ENCODE data around the gene MAPK8.

Gene MAPK8

GRCh38 chr10:48449501-48450232 is 143.2 kb downstream of the MAPK8 start:
- H3K27ac ChIP-seq: no peak overlapping the region

GRCh38 chr10:48450233-48450740 is 143.8 kb downstream of the MAPK8 start:
- Histone ChIP-seq H3K27ac (no peak overlapping the region), H3K4me1 (ENCODE audit: control insufficient read depth in 1 of 2, insufficient read depth in 1 of 2, low read depth in 1 of 2, low read length in 1 of 2) (no peaks in the 10 kb centered on the region), H3K36me3 (no peaks in the 10 kb centered on the region), H3K9me3 (no peaks in the 10 kb centered on the region), H3K27me3 (no peaks in the 10 kb centered on the region), H3K4me3 (ENCODE audit: low read depth in 1 of 2, low read length in 1 of 2) (no peak overlapping the region)
- TF ChIP-seq, protein P1, sequence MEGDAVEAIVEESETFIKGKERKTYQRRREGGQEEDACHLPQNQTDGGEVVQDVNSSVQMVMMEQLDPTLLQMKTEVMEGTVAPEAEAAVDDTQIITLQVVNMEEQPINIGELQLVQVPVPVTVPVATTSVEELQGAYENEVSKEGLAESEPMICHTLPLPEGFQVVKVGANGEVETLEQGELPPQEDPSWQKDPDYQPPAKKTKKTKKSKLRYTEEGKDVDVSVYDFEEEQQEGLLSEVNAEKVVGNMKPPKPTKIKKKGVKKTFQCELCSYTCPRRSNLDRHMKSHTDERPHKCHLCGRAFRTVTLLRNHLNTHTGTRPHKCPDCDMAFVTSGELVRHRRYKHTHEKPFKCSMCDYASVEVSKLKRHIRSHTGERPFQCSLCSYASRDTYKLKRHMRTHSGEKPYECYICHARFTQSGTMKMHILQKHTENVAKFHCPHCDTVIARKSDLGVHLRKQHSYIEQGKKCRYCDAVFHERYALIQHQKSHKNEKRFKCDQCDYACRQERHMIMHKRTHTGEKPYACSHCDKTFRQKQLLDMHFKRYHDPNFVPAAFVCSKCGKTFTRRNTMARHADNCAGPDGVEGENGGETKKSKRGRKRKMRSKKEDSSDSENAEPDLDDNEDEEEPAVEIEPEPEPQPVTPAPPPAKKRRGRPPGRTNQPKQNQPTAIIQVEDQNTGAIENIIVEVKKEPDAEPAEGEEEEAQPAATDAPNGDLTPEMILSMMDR (IDR thresholded peaks at IDR 0.05): no peak

More at GRCh38 chr10:48449501-48450232, 143.2 kb downstream of the MAPK8 start:
- Histone ChIP-seq H3K4me3 (ENCODE audit: low read depth in 1 of 2, low read length in 1 of 2) (no peak overlapping the region), H3K27me3 (no peaks in the 10 kb centered on the region), H3K36me3 (no peaks in the 10 kb centered on the region), H3K9me3 (no peaks in the 10 kb centered on the region), H3K4me1 (ENCODE audit: control insufficient read depth in 1 of 2, insufficient read depth in 1 of 2, low read depth in 1 of 2, low read length in 1 of 2) (no peaks in the 10 kb centered on the region)
- TF ChIP-seq, protein P1 (IDR thresholded peaks at IDR 0.05): no peak

- no peak overlapping the region for H3K27ac ChIP-seq
- no peaks in the 10 kb centered on the region for H3K36me3 ChIP-seq
- no peaks in the 10 kb centered on the region for H3K27me3 ChIP-seq
- TF ChIP-seq, protein P1 (IDR thresholded peaks at IDR 0.05): no peak
- no peaks in the 10 kb centered on the region for H3K9me3 ChIP-seq
- H3K4me3 ChIP-seq (ENCODE audit: low read depth in 1 of 2, low read length in 1 of 2): no peak overlapping the region
- peaks cover 0 to 1% of the 10 kb centered on the region in 2 experiments for H3K4me1 ChIP-seq (ENCODE audit: control insufficient read depth in 1 of 2, insufficient read depth in 1 of 2, low read depth in 1 of 2, low read length in 1 of 2)
Measured at GRCh38 chr10:48450741-48451466, 144.4 kb downstream of the MAPK8 start.

GRCh38 chr10:48451969-48452878 is 145.7 kb downstream of the MAPK8 start:
- no peaks in the 10 kb centered on the region for H3K9me3 ChIP-seq
- no peaks in the 10 kb centered on the region for H3K36me3 ChIP-seq
- TF ChIP-seq, protein P1 (IDR thresholded peaks at IDR 0.05): no peak
- no peaks in the 10 kb centered on the region for H3K27me3 ChIP-seq
- H3K4me3 ChIP-seq (ENCODE audit: low read depth in 1 of 2, low read length in 1 of 2): no peak overlapping the region
- H3K4me1 ChIP-seq (ENCODE audit: control insufficient read depth in 1 of 2, insufficient read depth in 1 of 2, low read depth in 1 of 2, low read length in 1 of 2): peaks cover 9 to 14% of the 10 kb centered on the region in 2 experiments
- H3K27ac ChIP-seq: no peak overlapping the region

DNA sequence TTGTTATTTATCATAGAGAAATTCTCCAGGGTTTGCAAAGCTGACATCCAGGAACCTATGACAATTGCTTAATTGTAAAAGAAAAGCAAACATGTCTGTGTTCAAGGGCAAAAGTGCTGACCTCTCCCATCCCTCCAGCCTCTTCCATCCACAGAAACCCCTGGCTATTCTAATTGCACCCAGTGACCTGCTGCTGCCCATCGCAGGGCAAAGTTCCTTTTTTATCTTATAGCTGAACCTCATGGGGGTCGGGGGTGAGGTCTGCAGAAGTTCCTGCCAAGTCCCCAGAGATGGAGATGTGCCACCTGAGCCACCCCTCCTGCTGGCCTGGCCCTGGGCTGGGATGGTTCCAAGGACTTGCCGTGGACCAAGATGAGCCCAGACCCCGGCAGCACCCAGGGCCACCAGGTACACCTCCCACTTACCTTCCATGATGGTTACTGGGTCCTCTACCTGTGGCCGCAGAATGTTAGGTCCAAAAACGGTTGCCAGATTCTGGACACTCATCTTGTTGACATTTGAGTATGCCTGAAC is 146.5 kb downstream of the MAPK8 start:
- Histone ChIP-seq H3K27ac (no peak overlapping the region), H3K9me3 (no peaks in the 10 kb centered on the region), H3K4me1 (ENCODE audit: control insufficient read depth in 1 of 2, insufficient read depth in 1 of 2, low read depth in 1 of 2, low read length in 1 of 2) (peaks cover 9 to 16% of the 10 kb centered on the region in 2 experiments), H3K4me3 (ENCODE audit: low read depth in 1 of 2, low read length in 1 of 2) (no peak overlapping the region), H3K36me3 (no peaks in the 10 kb centered on the region), H3K27me3 (no peaks in the 10 kb centered on the region)
- TF ChIP-seq, protein P1 (IDR thresholded peaks at IDR 0.05): no peak
